Stimulated activated naive B cell treated with anti-CD40 and anti-IgM and Interleukin-4, amounts not matched to agents 10 μg/mL and 1 μg/mL and 100 μg/mL, for 72 hours (primary cell): ENCODE data around the gene IGLL1.
"Not testable (repeated sequence)": the region's sequence is repeated elsewhere in the genome, so short reads cannot be mapped to it uniquely, and the experiment has no call there.

Experiments used
- ATAC-seq, 2 donors: fragments of 150-1000 bp; cut with Tn5 transposase; replicated peaks; 2 replicates each; pipeline ENCODE4 v1.10.0; 2021; ENCODE audit warnings: moderate library complexity in 1 of 2
- DNase-seq: peaks from one replicate; pipeline ENCODE4 v3.0.0; 2021
- H3K27ac Mint-ChIP-seq: one replicate; pipeline ENCODE4 v1.8.0; 2022; ENCODE audit warnings: mild to moderate bottlenecking, mixed read lengths
- H3K27me3 Mint-ChIP-seq, 2 donors: one replicate each; pipeline ENCODE4 v1.8.0; 2022; ENCODE audit warnings: mixed read lengths in 2 of 2
- H3K36me3 Mint-ChIP-seq, 2 donors: one replicate each; pipeline ENCODE4 v1.8.0; 2022; ENCODE audit warnings: mixed read lengths in 2 of 2, mild to moderate bottlenecking in 1 of 2
- H3K4me1 Mint-ChIP-seq, 2 donors: one replicate each; pipeline ENCODE4 v1.8.0; 2022; ENCODE audit warnings: mixed read lengths in 2 of 2, mild to moderate bottlenecking in 1 of 2
- H3K4me3 Mint-ChIP-seq, 2 donors: one replicate each; pipeline ENCODE4 v1.8.0; 2022; ENCODE audit warnings: mild to moderate bottlenecking in 2 of 2, mixed read lengths in 2 of 2, moderate library complexity in 1 of 2
- H3K9me3 Mint-ChIP-seq, 2 donors: one replicate each; pipeline ENCODE4 v1.8.0; 2022; ENCODE audit warnings: mixed read lengths in 2 of 2, mild to moderate bottlenecking in 1 of 2

The IGLL1 gene

DNA sequence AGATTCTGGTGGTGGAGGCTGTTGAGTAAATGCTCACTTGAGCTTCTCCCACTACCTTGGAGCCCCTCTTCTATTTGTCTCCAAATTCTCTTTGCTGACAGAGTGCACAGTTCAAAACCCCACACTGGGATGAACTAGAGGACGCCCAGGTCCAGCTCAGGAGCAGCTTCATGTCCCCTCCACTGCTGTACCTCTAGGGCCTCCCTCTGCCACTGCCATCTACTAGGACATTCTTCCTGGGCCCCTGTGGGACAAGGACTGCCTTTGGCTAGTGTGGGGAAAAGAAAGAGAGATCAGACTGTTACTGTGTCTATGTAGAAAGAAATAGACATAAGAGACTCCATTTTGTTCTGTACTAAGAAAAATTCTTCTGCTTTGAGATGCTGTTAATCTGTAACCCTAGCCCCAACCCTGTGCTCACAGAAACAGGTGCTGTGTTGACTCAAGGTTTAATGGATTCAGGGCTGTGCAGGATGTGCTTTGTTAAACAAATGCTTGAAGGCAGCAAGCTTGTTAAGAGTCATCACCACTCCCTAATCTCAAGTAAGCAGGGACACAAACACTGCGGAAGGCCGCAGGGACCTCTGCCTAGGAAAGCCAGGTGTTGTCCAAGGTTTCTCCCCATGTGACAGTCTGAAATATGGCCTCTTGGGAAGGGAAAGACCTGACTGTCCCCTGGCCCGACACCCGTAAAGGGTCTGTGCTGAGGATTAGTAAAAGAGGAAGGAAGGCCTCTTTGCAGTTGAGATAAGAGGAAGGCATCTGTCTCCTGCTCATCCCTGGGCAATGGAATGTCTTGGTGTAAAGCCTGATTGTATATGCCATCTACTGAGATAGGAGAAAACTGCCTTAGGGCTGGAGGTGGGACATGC, 44.1 kb downstream of the IGLL1 start:
- DNase-seq, H3K27ac Mint-ChIP-seq, ATAC-seq, H3K9me3 Mint-ChIP-seq, H3K4me3 Mint-ChIP-seq, H3K36me3 Mint-ChIP-seq: not testable (repeated sequence)
- Mint-ChIP-seq H3K4me1 (peaks cover 13 to 26% of the 10 kb centered on the region in 2 donors), H3K27me3 (peaks cover 12 to 23% of the 10 kb centered on the region in 2 donors)

DNA sequence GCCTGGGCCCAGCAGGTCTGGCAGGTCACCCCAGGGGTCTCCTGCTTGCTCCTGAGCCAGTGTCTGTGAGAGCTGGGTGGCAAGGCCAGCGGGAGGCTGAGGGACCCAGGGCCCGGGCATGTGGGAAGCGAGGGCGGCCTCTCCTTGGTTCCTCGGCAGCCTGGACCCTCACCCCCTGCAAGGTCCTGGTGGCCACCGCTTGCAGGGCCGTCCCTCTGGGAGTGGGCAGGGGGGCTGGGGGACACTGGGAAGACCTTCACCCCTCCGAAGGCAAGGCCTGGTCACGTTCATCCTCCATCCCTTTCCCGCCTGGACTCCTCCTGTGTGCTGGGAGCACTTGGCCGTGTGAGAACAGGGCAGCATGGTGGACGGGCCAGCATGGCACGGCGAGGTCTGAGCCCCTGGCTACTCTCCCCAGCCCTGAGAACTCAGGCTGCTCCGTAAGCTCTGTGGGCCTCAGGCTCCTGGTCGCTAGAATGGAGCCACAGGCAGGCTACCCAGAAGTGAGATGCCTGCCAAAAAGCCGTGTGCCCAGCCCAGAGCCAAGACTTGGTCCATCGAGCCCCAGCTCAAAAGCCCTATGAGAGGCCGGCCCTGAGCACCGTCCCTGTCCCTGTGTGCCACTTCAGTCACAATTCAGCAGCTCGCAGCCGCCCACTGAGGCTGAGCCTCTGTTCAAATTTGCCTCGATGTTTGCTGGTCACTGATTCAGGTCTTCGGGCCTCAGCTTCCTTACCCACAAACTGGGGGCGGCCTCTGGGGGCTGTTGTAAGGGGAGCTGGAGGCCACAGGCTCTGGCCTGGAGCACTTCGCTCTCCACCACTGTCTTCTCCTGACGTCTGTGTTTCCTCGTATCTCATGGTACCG, 45.0 kb downstream of the IGLL1 start:
- no peak overlapping the region for H3K4me3 Mint-ChIP-seq
- H3K9me3 Mint-ChIP-seq, result no peaks in the 10 kb centered on the region
- ATAC-seq (no peak), DNase-seq (no peak)
- H3K27me3 Mint-ChIP-seq, result peaks cover 12 to 23% of the 10 kb centered on the region in 2 donors
- H3K36me3 Mint-ChIP-seq, result no peaks in the 10 kb centered on the region
- peaks cover 13 to 26% of the 10 kb centered on the region in 2 donors for H3K4me1 Mint-ChIP-seq
- no peak overlapping the region for H3K27ac Mint-ChIP-seq

DNA sequence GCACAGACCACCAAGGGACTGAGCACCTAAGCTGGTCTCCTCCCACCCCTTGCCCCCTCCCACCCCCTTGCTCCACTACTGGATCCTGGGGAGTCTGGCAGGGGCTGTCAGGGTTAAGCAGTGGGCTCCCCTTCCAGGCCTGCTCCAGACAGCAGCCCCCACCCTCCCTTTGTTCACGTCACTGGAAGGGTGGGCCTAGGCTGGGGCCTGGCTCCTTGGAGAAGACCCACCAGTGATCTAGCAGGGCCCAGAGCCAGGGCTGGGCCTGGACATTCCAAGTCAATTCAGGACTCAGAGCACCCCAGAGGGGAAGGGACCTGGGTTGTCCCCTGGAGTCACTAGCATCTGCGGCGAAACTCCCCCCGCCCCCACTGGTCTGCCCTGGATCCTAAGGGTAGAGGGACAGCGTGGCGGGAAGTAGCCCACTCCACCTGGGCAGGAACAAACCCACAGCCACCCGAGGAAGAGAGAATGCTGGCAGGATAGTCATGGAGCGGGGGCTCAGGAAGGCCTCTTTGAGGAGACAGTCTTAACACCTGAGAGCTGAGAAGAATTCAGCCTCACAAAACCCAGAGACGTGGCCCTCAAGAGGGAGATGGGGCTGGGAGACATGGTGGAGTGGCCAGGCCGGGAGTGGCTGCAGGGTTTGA, 45.8 kb downstream of the IGLL1 start:
- no peaks in the 10 kb centered on the region for H3K36me3 Mint-ChIP-seq
- ATAC-seq (no peak), DNase-seq (no peak)
- H3K4me1 Mint-ChIP-seq, result peaks cover 13 to 21% of the 10 kb centered on the region in 2 donors
- no peaks in the 10 kb centered on the region for H3K9me3 Mint-ChIP-seq
- H3K27me3 Mint-ChIP-seq, result peaks cover 12 to 24% of the 10 kb centered on the region in 2 donors
- H3K27ac Mint-ChIP-seq, result no peak overlapping the region
- no peak overlapping the region for H3K4me3 Mint-ChIP-seq

DNA sequence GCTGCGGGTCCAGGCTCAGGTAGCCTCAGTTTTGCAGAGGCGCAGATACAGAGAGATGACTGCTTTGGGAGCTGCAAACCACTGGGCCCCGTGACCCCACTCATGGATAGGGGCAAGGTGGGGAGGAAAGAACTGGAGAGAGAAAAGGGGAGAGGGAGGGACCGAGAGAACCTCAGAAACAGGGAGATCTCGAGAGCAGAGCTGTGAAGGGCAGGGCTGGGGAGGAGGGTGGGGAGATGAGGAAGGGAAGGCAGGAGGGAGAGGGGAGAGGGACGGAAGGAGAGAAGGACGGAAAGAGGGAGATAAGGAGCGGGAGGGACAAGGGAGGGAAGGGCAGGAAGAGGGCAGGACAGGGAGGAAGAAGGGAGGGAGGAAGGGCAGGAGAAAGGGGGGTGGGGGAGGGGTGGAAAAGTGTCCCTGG, 46.3 kb downstream of the IGLL1 start:
- Mint-ChIP-seq H3K9me3 (no peaks in the 10 kb centered on the region), H3K4me3 (no peak overlapping the region), H3K4me1 (peaks cover 11 to 21% of the 10 kb centered on the region in 2 donors), H3K27ac (no peak overlapping the region), H3K27me3 (peaks cover 17 to 30% of the 10 kb centered on the region in 2 donors), H3K36me3 (no peaks in the 10 kb centered on the region)
- ATAC-seq (no peak), DNase-seq (no peak)

DNA sequence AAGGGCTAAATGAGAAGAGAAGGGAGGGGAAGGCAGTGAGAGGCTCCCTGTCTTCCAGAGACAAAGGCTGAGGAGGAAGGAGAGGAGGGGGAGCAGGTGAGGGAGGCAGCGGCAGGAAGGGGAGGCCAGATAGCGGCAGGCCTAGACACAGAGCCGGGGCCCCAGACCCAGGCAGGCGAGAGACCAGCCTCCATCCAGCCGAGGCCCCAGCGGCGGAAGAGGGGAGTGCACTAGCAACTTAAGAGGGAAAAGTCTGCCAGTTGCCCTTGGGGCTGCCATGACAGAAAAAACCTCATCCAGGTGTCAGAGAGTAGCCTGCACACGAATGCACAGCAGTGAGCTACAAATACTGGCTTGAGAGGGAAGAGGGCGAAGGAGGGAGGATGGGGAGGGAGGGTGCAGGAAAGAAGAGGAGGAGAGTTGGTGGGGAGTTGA, 46.7 kb downstream of the IGLL1 start:
- Mint-ChIP-seq H3K9me3 (no peaks in the 10 kb centered on the region), H3K27ac (no peak overlapping the region), H3K36me3 (no peaks in the 10 kb centered on the region), H3K27me3 (peaks cover 21 to 30% of the 10 kb centered on the region in 2 donors), H3K4me1 (peaks cover 15 to 22% of the 10 kb centered on the region in 2 donors), H3K4me3 (no peak overlapping the region)
- DNase-seq, result no peak
- peak; percentile 73 to 74 for ATAC-seq

DNA sequence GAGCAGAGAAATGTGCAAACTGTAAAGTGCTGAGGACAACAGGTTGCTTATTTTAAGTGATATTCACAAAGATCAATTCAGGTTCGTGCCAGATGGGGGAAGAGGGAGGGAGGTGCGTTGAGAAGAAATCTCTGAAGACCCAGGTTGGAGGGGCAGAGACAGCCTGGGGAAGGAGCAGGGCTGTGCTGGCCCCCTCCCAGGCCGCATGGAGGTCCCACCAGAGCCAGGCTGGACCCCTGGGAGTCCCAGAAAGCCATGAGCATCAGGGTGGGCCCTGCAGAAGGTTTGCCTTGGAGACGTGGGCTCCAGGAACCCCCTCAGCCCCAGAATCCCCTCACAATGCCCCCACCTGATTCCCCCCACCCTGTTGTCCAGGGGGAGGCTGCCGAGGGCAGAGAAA, 47.4 kb downstream of the IGLL1 start:
- Mint-ChIP-seq H3K4me1 (peaks cover 19 to 28% of the 10 kb centered on the region in 2 donors), H3K27ac (no peak overlapping the region), H3K36me3 (no peaks in the 10 kb centered on the region), H3K9me3 (no peaks in the 10 kb centered on the region), H3K4me3 (no peak overlapping the region), H3K27me3 (peaks cover 22 to 30% of the 10 kb centered on the region in 2 donors)
- no peak for DNase-seq
- no peak for ATAC-seq

DNA sequence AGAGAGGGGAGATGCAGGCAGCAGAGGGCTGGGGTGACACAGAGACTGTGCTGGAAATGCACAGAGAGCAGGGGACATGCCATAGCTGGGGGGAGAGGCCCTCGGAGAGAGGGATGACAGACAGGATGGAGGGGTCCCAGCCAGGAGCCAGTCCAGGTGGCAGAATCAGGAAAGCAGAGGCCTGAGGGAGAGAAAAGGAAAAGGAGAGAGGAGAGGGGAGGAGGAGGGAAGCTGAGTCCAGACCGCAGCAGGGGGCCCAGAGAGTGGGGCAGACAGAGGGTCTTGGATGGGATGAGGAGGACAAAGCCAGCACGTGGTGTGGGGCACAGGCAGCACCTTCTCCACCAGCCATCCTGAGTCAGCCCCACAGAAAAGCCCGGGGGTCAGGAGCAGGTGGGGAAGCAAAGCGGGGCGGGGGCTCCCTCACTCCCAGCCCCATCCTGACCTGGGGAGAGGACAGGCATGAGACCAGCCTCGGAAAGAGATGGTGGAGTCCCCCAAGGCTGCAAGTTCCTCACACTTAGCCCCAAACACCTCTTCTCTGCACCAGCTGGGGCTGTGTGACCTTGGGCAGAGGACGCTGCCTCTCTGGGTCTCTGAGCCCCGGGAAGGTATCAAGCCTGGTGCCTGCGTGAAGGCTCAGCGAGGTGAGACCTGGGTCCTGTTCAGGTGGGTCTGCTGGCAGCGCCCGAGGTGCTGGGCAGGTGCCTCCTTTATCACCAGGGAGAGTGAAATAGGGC, 48.0 kb downstream of the IGLL1 start:
- Mint-ChIP-seq H3K4me3 (no peak overlapping the region), H3K27ac (no peak overlapping the region)
- DNase-seq, result no peak

DNA sequence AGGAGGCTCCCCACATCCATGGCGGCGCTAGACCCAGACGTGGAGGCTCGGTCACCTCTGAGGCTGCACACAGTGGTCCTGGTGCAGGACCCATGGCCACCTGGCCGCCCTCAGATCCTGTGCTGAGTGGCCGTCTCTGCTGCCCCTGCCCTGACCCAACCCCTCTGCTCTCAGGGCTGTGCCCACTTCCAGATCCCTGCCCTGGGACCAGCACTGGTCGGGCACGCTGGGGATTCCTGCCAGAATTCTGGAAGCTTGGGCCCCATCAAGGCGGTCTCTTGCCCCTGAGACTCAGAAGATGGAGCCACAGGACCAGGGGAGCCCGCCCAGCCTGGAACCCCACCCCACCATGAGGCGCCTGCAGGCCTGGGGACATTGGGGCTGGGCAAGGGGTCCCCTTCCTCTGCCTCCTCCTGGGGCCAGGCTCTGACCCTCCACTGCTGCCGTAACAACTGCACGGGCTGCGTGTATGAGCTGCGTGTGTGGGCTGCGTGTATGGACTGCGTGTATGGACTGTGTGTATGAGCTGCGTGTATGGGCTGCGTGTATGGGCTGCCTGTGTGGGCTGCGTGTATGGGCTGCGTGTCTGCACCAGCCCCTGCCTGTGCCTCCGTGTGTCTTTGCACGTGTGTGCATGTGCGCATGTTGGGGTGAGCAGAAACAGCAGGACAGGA, 48.7 kb downstream of the IGLL1 start:
- no peak overlapping the region for H3K27ac Mint-ChIP-seq
- ATAC-seq (no peak), DNase-seq (no peak)
- H3K9me3 Mint-ChIP-seq, result no peaks in the 10 kb centered on the region
- H3K27me3 Mint-ChIP-seq, result peaks cover 22 to 30% of the 10 kb centered on the region in 2 donors
- H3K4me3 Mint-ChIP-seq, result no peak overlapping the region
- H3K4me1 Mint-ChIP-seq, result peaks cover 19 to 31% of the 10 kb centered on the region in 2 donors
- no peaks in the 10 kb centered on the region for H3K36me3 Mint-ChIP-seq

More for the DNA sequence above, 48.0 kb downstream of the IGLL1 start:
- Mint-ChIP-seq H3K9me3 (no peaks in the 10 kb centered on the region), H3K36me3 (no peaks in the 10 kb centered on the region), H3K4me1 (peaks cover 19 to 31% of the 10 kb centered on the region in 2 donors), H3K27me3 (peaks cover 22 to 29% of the 10 kb centered on the region in 2 donors)
- no peak for ATAC-seq

DNA sequence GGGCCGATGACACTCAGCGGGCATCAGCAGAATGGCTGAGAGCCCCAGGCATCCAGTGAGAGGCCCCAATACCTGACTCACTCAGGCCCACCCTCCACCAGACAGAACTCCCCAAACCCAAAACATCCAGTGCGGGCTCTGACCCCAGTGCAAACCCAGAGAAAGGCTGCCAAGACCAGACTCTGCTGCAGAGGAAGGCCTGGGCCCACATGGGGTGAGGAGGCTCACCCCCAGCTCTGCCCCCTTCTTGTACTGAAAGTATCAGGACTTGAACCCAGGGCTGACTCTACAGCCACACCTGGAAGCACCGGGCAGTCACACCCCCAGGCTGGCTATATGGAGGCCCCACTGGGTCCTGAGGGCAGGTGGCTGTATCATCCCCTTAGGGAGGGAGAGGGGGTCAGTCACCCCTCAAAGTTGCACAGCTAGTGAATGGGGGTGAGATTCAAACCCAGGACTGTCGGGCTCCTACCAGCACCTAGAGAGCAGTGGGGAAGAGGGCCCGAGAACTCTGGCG, 49.3 kb downstream of the IGLL1 start:
- Mint-ChIP-seq H3K4me3 (no peak overlapping the region), H3K9me3 (no peaks in the 10 kb centered on the region), H3K27me3 (peaks cover 22 to 30% of the 10 kb centered on the region in 2 donors), H3K36me3 (no peaks in the 10 kb centered on the region), H3K4me1 (peaks cover 15 to 25% of the 10 kb centered on the region in 2 donors), H3K27ac (no peak overlapping the region)
- no peak for DNase-seq
- ATAC-seq, result no peak

DNA sequence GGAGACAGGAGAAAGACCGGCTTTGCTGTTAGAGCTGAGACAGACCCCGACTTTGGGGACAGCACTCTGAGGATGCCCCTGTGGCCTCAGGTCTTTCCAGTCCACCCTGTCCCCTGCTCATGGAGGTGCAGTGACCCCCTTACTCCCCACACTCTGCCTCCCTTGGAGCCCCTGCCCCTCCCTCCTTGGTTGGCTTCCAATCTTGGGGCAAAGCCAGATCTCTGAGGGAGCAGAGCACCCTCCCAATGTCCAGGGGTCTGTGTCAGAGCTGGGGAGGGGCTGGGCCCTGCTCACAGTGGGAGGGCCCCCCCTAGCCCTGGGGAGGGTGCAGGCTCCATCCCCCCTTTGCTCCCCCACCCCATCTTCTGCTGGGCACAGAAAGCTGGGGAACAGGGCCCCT, 50.0 kb downstream of the IGLL1 start:
- ATAC-seq, result no peak
- H3K36me3 Mint-ChIP-seq, result no peaks in the 10 kb centered on the region
- no peaks in the 10 kb centered on the region for H3K9me3 Mint-ChIP-seq
- H3K4me3 Mint-ChIP-seq, result no peak overlapping the region
- no peak overlapping the region for H3K27ac Mint-ChIP-seq
- H3K27me3 Mint-ChIP-seq, result peaks cover 22 to 30% of the 10 kb centered on the region in 2 donors
- no peak for DNase-seq
- H3K4me1 Mint-ChIP-seq, result peaks cover 10 to 20% of the 10 kb centered on the region in 2 donors

DNA sequence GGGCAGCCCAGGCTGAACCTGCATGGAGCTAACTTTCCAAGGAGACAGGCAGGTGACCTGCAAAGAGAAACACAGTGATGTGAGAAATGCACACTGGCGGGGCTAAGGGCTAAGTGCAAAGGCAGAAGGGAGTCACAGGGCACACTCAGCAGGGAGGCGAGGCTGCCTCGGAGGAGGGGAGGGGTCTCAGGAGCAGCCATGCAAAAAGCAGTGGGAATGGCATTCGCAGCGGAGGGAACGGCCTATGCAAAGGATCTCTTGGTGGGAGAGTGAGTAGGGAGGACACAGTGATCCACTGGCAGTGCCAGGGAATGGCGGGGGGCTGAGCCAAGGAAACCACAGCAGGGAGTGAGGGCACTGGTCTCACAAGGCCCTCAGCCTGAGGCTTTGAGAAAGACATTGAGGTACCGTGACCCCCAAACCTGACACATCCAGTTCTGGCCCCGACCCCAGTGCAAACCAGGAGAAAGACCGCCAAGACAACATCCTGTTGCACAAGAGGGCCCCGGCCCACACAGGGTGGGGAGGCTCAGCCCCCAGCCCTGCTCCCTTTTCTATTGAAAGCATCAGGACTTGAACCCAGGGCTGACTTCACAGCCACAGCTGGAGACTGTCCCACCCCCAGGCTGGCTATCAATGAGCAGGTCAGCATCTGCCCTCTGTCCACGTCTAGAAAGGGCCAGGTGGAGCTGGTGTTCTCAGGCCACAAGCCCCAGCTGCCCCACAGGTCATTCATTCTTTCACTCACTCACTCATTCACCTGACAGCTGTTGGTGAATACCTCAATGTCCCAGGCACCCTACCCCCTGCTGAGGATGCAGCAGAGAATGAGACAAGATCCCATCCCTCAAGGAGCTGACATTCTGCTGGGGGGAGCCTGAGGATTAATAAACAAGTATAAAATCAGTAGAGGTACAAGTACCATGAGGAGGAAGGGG, 50.7 kb downstream of the IGLL1 start:
- Mint-ChIP-seq H3K9me3 (no peaks in the 10 kb centered on the region), H3K4me1 (peaks cover 10 to 20% of the 10 kb centered on the region in 2 donors), H3K4me3 (no peak overlapping the region), H3K27ac (no peak overlapping the region), H3K36me3 (no peaks in the 10 kb centered on the region), H3K27me3 (peaks cover 22 to 30% of the 10 kb centered on the region in 2 donors)
- ATAC-seq, result no peak
- no peak for DNase-seq
